ENCODE results near the gene ZEB2.

Gene ZEB2

DNA sequence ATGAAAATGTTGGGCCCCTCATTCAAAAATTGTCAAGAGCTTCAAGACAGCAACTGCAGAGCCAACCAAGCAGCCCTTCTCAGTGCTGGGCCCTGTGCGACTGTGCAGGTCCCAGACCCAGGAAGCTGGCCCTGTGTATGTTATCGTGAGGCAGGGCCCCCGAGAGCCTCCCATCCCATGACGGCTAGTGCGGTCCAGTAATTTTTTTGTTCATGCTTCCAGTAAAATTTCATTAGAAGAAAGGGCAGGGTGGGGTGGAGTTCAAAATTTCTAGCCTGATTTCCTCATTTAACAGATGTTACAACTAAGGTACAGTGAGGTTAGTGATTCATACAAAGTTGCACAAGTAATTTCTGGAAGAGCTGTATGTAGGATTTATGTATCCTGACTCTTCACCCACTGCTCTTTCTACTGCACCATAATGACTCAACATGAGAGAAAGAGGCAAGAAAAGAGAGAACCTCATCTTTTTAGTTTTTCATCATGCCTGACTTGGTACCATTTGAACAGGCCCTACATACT is 105.5 kb downstream of the ZEB2 start:
- no peak for DNase-seq

GRCh38 chr2:144412709-144413108 is 107.2 kb downstream of the ZEB2 start:
- no peak for DNase-seq

GRCh38 chr2:144411473-144411872 is 108.4 kb downstream of the ZEB2 start:
- no peak for DNase-seq

GRCh38 chr2:144409241-144409640 is 110.7 kb downstream of the ZEB2 start:
- no peak for DNase-seq

DNA sequence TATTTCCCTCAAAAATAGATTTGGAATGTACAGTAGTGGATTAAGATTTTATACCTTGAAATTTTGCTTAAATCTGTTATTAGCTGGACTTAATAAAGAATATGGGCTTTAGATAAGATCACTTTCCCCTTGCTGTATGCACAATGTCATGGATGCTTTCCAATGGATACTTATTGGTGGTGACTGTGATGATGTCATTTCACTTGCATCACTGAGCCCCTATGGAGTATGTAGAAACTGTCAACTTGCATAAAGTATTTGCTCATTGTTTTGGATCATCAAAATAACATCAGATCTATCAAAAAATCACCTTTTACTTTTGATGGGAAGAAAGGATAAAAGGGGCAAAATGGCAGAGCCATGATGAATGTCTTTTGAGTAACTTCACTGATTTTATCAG is 112.7 kb downstream of the ZEB2 start:
- DNase-seq: no peak

DNA sequence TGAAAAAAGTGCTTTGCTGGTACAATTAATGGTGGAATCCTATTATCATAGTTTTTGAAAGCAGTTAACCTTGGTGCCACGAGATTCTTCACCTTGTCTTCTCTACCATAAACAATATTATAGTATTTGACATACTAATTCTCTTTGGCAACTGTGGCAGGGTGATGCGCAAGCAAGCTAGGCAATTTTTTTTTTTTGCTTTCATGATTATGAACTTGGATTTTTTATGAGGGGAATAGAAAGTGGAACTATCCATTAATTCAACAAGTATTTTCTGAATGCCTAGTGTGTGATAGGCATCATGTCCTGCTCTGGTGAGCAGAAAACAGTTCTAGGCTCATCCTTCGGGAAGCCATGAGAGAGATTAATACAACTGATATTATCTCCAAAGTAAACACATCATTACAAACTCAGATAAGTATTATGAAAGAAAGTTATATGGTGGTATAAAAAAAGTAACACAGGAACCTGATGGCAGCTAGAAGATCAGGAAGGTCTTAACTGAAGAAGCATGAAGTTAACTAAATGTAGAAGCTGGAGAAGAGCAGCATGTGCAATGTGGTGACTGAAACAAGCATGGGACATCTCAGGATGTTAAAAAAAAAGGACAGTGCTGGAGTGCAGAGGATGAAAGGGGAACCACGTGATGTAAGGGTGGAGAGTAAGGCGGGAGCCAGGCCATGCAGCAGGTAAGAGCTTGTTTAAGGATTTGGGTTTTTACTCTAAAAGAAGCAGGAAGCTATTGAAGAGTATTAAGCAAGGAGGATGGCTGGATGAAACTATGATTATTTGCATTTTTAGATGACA is 113.7 kb downstream of the ZEB2 start:
- DNase-seq: no peak

DNA sequence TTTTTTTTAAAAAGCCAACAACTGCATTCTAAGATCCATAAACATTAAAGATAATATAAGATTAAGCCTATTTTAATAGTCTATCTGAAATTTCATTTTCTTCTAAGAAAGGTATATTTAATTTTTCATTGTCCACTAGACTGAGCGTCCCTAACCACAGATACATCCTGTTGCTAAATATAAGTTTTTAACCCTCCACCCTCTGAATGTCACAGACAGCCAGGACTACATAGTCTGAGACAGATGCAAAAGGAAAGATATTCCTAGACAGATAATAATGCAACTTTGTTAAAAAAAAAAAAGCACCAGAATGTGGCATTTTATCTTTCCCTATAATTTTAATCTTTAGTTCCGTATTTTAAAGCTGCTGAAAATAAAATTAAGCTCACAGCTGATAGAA is 114.6 kb downstream of the ZEB2 start:
- DNase-seq: no peak

- no peak for DNase-seq
Observed at GRCh38 chr2:144404586-144405314, 115.2 kb downstream of the ZEB2 start.

GRCh38 chr2:144403933-144404332 is 116.0 kb downstream of the ZEB2 start:
- DNase-seq: no peak

DNA sequence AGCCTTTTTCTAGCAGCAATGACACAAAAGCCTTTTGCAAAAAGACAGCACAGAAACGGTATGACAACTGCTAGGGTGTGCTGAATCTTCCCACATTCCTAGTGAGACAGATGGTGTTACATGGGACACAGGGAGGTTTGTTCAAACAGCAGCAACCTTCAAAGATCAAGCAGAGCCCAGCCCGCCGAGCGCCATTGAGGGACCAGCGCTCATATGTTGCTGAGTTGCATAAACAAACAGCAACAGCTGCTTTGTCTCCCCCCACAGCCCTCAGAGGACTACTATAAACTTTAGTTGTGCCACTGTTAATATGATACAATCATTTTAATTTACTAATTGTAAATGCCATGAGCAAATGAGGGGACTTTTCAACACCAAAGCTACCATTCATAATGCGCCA is 117.7 kb downstream of the ZEB2 start:
- no peak for DNase-seq

DNA sequence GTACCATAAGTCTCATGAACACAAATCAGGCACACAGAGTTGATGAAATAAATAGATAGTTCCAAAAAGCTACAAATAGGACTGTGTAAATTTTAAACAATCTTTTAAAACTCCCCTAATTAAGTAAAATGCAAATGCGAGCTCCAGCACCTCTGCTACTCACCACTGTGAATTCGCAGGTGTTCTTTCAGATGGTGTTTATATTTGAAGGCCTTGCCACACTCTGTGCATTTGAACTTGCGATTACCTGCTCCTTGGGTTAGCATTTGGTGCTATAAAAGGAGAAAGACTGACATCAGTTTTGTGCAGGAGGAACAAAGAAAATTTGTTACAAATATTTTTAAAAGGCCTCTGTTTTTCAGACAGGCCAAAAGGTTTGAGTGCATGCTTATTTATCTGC is 118.9 kb downstream of the ZEB2 start:
- no peak for DNase-seq

DNA sequence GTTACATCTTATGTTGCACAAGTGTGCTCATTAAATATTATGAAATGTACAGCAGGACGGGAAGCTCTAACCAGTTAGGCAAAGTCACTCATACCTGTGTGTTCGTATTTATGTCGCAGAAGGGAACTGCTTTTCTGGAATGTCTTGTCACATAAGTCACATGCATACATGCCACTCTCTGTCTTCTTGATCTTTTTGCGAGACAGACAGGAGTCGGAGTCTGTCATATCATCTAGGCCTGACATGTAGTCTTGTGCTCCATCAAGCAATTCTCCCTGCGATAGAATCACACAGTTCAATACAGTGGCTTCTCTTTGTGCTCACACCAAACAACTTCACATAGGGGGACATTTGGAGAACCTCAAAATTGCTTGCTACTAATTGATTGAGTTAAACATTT is 123.6 kb downstream of the ZEB2 start:
- no peak for DNase-seq

DNA sequence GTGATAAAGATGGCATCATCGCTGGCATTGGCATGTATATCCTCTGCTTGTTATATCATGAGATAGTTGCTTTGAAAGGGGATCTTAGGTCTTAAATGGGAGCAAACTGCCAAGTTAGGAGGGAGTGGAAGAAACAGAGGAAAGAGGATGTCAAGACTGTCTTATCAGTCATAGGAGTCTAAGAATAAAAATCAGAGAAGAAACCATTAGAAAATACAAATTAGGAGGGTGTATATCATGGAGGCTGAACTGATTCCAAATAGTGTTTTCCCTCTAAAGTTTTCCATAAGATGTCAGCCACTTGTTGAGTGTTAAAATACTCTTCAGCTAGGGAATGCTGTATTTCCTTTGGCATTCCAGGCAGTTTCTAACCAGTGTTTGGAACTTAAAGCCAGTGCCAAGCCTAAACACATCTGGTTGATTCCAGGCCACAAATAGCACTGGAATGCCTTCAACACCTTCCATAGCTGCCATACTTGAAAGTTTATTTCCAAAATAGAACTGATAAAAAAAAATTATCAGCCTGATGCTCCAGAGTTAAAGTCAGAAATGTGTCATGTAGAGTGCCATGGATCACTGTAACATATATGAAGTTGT is 129.4 kb downstream of the ZEB2 start:
- no peak for DNase-seq

DNA sequence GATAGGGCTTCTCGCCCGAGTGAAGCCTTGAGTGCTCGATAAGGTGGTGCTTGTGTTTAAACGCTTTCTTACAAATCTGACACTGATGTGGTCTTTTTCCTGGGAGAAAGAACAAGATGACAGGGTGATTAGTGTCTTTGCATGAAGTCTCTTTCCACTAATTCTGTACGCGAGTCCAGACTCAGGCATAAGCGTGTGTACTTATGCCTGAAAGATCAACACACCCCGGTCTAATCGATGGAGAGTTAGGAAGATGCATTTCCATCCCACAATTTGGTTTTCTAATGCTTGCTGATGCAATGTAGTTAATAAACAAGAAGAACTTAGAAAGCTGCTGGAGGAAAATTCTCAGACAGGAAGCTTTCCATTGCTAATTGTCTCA is 130.0 kb downstream of the ZEB2 start:
- DNase-seq: no peak

DNA sequence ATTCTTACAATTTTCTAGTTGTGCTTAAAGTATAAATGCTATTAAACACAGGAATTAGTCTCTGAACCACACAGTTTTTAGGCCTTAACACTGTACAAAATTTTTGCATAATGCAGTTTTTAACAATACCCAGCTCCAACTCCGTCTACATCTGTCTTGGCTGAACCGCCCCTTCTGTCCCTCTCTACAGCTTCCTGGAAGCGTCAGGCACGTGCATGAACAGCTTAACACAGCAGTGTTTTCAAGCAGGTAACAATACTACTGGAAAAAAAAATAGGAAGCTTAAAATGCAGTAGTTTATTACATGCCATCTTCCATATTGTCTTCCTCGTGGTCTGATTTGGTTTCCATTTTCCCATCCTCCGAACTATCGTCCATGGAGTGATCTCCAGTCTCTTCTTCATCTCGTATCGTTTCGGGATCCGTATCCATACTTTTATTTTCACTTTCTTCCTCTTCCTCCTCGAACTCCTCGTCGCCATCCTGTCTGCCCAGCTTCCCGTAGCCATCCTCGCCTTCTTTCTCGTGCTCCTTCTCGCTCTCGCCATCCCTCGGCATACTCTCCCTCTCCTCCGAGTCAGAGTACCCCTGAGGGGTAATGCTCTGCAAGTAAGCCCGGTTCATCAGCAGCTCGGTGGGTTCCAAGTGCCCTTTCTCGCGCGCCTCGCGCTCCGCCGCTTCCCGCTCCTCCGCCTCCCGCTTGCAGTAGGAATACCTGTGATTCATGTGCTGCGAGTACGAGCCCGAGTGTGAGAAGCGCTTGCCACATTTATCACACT is 130.6 kb downstream of the ZEB2 start:
- peak; percentile 42 for DNase-seq

GRCh38 chr2:144385381-144385780 is 134.5 kb downstream of the ZEB2 start:
- no peak for DNase-seq

GRCh38 chr2:144383571-144384100 is 136.3 kb downstream of the ZEB2 start:
- DNase-seq: no peak

GRCh38 chr2:144382849-144383248 is 137.1 kb downstream of the ZEB2 start:
- DNase-seq: no peak

GRCh38 chr2:144381716-144382115 is 138.2 kb downstream of the ZEB2 start:
- no peak for DNase-seq

- DNase-seq: no peak
Observed at GRCh38 chr2:144379851-144380311, 140.0 kb downstream of the ZEB2 start.

DNA sequence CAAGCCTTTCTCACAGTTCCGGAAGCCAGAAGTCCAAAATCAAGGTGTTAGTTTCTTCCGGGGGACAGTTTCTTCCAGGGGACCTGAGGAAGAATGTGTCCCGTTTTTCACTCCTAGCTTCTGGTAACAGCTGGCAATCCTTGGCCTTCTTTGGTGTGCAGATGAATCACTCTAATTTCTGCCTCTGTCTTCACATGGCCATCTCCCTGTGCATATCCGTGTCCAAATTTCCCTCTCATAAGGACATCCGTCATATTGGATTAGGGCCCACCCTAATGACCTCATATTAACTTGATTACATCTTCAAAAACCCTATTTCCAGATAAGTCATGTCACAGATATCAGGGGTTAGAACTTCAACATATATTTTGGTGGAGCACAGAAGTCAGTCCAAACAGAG is 141.4 kb downstream of the ZEB2 start:
- DNase-seq: no peak

- DNase-seq: no peak
Observed at GRCh38 chr2:144377914-144378313, 142.0 kb downstream of the ZEB2 start.

- DNase-seq: no peak
Observed at GRCh38 chr2:144376926-144377325, 143.0 kb downstream of the ZEB2 start.

Measured in DMS79 treated with DMSO at 0.1 percent for 48 hours (cell line).